AG09319 (cell line): ENCODE data around the gene GSTP1.
"Not testable (repeated sequence)": the region's sequence is repeated elsewhere in the genome, so short reads cannot be mapped to it uniquely, and the experiment has no call there.

ENCODE experiments used
- DNase-seq: peaks from one replicate; pipeline ENCODE4 v3.0.0-alpha.2; 2010; ENCODE audit warnings: low read depth; ENCODE audit errors: extremely low read depth
- TF ChIP-seq, protein P1 (sequence below): IDR thresholded peaks from 2 replicates; pipeline ENCODE4 v1.5.1; 2011; ENCODE audit warnings: low read depth, mild to moderate bottlenecking, inconsistent platforms, low read length, moderate library complexity

Gene GSTP1

GRCh38 chr11:67584205-67584880 is 731 bp downstream of the GSTP1 start:
- TF ChIP-seq, protein P1, sequence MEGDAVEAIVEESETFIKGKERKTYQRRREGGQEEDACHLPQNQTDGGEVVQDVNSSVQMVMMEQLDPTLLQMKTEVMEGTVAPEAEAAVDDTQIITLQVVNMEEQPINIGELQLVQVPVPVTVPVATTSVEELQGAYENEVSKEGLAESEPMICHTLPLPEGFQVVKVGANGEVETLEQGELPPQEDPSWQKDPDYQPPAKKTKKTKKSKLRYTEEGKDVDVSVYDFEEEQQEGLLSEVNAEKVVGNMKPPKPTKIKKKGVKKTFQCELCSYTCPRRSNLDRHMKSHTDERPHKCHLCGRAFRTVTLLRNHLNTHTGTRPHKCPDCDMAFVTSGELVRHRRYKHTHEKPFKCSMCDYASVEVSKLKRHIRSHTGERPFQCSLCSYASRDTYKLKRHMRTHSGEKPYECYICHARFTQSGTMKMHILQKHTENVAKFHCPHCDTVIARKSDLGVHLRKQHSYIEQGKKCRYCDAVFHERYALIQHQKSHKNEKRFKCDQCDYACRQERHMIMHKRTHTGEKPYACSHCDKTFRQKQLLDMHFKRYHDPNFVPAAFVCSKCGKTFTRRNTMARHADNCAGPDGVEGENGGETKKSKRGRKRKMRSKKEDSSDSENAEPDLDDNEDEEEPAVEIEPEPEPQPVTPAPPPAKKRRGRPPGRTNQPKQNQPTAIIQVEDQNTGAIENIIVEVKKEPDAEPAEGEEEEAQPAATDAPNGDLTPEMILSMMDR = no peak
- peak; percentile 25 for DNase-seq

GRCh38 chr11:67584881-67585873 is 1.6 kb downstream of the GSTP1 start:
- no peak for DNase-seq
- TF ChIP-seq, protein P1 = no peak

DNA sequence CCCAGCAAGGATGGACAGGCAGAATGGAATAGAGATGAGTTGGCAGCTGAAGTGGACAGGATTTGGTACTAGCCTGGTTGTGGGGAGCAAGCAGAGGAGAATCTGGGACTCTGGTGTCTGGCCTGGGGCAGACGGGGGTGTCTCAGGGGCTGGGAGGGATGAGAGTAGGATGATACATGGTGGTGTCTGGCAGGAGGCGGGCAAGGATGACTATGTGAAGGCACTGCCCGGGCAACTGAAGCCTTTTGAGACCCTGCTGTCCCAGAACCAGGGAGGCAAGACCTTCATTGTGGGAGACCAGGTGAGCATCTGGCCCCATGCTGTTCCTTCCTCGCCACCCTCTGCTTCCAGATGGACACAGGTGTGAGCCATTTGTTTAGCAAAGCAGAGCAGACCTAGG is 2.3 kb downstream of the GSTP1 start:
- TF ChIP-seq, protein P1 = no peak
- no peak for DNase-seq

- DNase-seq = no peak
- TF ChIP-seq, protein P1 = no peak
Observed at GRCh38 chr11:67586568-67587250, 3.1 kb downstream of the GSTP1 start.

GRCh38 chr11:67588136-67588503 is 4.5 kb downstream of the GSTP1 start:
- TF ChIP-seq, protein P1 = no peak
- DNase-seq = no peak

GRCh38 chr11:67588899-67589415 is 5.3 kb downstream of the GSTP1 start:
- not testable (repeated sequence) for DNase-seq

- DNase-seq = no peak
- TF ChIP-seq, protein P1 = no peak
Observed at GRCh38 chr11:67592880-67593564, 9.4 kb downstream of the GSTP1 start.
